Astrocyte of the spinal cord (primary cell): ENCODE results near the gene ABCC11.
A peak's percentile ranks its signal among the peaks of the same experiment; 100 is the strongest.

Experiments used
- DNase-seq: peaks from one replicate; pipeline ENCODE4 v3.0.0; 2011; ENCODE audit warnings: low read depth, low spot score
- H3K4me3 ChIP-seq: 2 replicates; pipeline ENCODE4 v1.5.1; 2011; ENCODE audit warnings: low read depth, mild to moderate bottlenecking, low read length, moderate library complexity
- in situ Hi-C: cut with HindIII; loops from 2 replicates; pipeline ENCODE4 v1.10.0; 2017; ENCODE audit warnings: low sequenced_read_pairs
- TF ChIP-seq, protein P1 (sequence below): IDR thresholded peaks from 2 replicates; pipeline ENCODE4 v1.5.1; 2012; ENCODE audit warnings: low read depth, mild to moderate bottlenecking, low read length, inconsistent platforms

ABCC11 gene

DNA sequence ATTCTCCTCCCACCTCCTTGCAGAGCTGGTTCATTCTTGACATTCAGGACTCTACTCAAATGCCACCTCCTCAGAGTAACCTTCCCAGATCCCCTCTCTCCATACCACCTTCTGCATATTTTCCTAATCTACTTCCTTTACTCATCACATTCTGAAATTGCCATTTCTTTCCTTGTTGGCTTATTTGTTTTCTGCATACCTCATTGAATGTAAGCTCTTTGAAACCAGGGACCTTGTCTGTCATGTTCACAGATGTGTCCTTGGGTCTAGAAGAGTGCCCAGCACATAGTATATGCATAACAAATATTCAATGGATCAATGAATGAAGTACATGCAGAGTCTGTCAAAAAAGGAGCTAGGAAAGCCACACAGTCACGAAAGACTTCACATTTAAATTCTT is 11.1 kb downstream of the ABCC11 start:
- no peak for DNase-seq
- in situ Hi-C loops, result no loop called here
- TF ChIP-seq, protein P1, sequence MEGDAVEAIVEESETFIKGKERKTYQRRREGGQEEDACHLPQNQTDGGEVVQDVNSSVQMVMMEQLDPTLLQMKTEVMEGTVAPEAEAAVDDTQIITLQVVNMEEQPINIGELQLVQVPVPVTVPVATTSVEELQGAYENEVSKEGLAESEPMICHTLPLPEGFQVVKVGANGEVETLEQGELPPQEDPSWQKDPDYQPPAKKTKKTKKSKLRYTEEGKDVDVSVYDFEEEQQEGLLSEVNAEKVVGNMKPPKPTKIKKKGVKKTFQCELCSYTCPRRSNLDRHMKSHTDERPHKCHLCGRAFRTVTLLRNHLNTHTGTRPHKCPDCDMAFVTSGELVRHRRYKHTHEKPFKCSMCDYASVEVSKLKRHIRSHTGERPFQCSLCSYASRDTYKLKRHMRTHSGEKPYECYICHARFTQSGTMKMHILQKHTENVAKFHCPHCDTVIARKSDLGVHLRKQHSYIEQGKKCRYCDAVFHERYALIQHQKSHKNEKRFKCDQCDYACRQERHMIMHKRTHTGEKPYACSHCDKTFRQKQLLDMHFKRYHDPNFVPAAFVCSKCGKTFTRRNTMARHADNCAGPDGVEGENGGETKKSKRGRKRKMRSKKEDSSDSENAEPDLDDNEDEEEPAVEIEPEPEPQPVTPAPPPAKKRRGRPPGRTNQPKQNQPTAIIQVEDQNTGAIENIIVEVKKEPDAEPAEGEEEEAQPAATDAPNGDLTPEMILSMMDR, result no peak
- no peak overlapping the region for H3K4me3 ChIP-seq

DNA sequence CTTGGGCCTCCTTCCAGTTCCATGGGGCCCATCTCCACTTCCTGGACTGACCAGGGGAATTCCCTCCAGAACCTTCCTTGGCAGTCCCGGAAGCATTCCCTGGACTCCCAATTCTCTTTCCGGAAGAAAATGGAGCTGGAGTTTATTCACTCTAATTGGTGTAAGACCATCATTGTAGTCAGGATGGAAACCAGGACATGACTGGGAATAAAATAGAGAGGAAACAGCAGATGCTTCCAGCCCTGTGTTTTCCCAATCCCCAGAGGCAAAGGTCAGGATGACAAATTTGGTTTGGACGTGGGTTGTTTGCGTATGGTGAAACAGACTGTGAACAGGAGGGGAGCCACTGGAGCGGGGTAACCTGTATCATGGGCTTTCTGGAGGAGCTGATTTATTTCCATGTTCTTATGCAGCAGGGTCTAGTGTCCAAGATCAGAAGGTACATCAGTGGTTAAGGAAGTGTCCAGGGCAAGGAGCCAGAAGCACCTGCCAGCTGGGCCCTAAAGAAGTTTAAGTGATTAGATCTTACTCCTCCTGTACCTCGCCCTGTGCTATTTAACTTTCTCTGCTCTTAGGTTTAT is 11.7 kb downstream of the ABCC11 start:
- no peak for DNase-seq
- in situ Hi-C loops, result no loop called here
- TF ChIP-seq, protein P1, result no peak
- H3K4me3 ChIP-seq, result no peak overlapping the region

DNA sequence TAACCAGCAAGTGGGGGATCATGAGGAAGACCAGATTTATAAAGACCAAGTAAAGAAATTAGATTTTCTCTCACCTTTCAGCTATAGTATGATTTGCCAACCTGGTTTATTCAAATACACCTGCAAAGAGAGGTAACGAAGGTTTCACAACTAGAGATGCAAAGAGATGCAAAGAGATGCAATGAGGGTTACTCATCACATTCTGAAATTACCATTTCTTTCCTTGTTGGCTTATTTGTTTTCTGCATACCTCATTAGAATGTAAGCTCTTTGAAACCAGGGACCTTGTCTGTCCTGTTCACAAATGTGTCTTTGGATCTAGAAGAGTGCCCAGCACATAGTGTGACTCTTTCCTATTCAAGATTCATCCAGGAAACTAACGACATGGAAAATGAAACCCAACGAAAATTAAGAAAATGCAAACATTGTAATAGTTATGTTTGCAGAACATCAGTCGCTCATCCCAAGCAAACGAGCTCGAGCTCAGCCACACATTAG is 12.2 kb downstream of the ABCC11 start:
- in situ Hi-C loops, result no loop called here
- no peak overlapping the region for H3K4me3 ChIP-seq
- no peak for DNase-seq
- TF ChIP-seq, protein P1, result no peak

DNA sequence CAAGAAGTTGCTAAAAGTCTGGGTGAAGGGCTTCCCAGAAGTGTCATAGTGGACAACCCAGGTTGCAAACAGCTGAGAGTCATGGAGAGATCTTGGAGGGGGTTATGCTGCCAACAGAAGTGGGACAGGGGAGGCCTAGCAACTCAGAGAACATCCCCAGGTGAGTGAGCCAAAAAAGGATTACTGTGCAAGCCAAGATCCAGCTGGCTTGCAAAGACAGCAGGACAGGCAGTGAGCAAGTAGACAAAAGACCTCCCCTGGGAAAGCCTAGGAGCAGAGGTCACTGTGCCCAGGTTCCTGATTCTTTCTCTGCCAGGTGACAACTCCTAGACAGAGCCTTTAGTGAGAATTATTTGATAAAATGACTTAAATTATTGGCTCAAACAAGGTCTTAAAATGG is 12.7 kb downstream of the ABCC11 start:
- TF ChIP-seq, protein P1, result no peak
- in situ Hi-C loops, result no loop called here
- no peak overlapping the region for H3K4me3 ChIP-seq
- DNase-seq, result no peak

DNA sequence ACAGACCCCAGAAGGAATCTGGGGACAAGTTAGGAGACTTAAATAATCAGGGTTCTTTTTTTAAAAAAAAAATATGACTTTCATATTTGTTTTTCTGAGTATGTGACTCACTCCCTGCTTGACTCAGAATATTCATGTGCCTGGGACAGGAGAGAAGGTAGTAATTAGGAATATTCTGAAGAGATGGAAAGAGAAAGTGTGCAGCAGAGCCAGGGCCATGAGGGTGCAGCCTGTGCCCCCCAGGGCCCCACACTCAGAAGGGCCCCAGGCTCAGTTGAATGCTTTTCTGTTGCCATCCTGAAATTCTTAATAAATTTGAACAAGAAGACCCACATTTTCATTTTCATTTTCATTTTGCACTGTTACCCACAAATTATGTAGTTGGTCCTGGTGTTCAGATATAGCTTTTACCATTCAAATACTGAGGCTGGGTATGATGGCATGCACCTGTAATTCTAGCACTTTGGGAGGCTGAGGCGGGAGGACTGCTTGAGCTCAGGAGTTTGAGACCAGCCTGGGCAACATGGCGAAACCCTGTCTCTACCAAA is 14.8 kb downstream of the ABCC11 start:
- DNase-seq, result no peak
- no peak overlapping the region for H3K4me3 ChIP-seq
- in situ Hi-C loops, result no loop called here
- TF ChIP-seq, protein P1, result no peak

DNA sequence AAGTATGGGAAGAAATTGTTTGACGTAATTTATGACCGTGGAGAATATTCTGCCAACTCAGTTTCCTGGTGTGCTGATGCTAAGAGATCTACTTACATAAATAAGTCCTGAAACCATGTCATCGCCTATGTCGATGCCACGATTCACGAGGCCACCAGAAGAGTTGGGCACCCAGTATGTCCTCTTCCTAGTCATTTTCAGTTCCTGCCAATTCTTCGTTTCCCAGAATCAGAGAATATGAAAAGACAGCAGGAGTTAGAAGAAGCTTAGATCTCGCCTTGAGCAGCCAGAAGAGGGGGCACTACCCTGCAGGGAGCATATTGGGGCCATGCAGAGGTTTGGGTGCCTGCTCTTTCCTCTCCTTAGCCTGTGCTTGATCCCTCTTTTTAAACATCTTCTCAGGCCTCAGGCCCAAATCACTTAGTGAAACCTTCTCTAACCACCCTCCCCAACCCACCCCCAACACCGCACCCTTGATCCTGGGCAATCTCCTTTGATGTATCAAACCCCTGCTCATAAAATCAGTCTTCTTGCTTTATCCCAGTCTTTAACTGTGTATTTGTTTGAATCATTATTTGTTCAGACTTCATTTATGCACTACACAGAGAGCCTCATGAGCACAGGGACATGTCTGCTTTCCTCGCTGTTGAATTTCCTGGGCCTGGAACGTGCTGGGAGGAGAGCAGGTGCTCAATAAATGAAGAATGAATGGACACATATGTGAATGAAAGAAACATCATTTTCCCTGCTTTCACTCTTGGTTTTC is 15.4 kb downstream of the ABCC11 start:
- H3K4me3 ChIP-seq, result no peak overlapping the region
- DNase-seq, result peak; percentile 38
- TF ChIP-seq, protein P1, result peak; percentile 69
- in situ Hi-C loops, result no loop called here
